ENCODE data around the gene ATL3. TPM values are rescaled to one million over a fixed set of nuclear protein-coding genes. Genes with fewer than 3 reads are reported as not detected.
"Not testable (repeated sequence)": the region's sequence is repeated elsewhere in the genome, so short reads cannot be mapped to it uniquely, and the experiment has no call there.

ATL3 gene
- total RNA-seq, 5 donors from 2014 or later (not counting 1 experiment from before 2014, with no cell fraction given): 27.4 to 43.7 (median 37.6) TPM

GRCh38 chr11:63619967-63620366, 51.2 kb downstream of the ATL3 start:
- 96% methylated on average over 3 of the region's 6 CpGs for WGBS (ENCODE audit: insufficient coverage)
- no peaks in the 10 kb centered on the region for H3K36me3 ChIP-seq (ENCODE audit: control insufficient read depth in 2 of 2, extremely low read depth in 1 of 2, insufficient read depth in 1 of 2, low read length in 1 of 2)
- H3K27ac ChIP-seq (ENCODE audit: low read length): no peak overlapping the region
- Mint-ChIP-seq H3K36me3 (no peaks in the 10 kb centered on the region), H3K9me3 (no peaks in the 10 kb centered on the region), H3K27me3 (no peaks in the 10 kb centered on the region), H3K27ac (no peak overlapping the region), H3K4me3 (no peak overlapping the region), H3K4me1 (peaks cover 4 to 12% (median 8%) of the 10 kb centered on the region in 3 donors)
- H3K27me3 ChIP-seq (replicated peaks in 1 of 2; ENCODE audit: control insufficient read depth in 2 of 2, extremely low read depth in 1 of 2, insufficient read depth in 2 of 2, low read length in 1 of 2): no peaks in the 10 kb centered on the region
- no peaks in the 10 kb centered on the region for H3K9me3 ChIP-seq
- ChIA-PET CTCF (no interaction called here), POLR2A (no interaction called here)
- ATAC-seq (replicated peaks in 1 of 4): no peak
- peaks cover 0 to 3% of the 10 kb centered on the region in 2 experiments for H3K4me1 ChIP-seq (ENCODE audit: control insufficient read depth in 1 of 2, extremely low read depth in 1 of 2, insufficient read depth in 2 of 2, low read length in 2 of 2)
- DNase-seq: no peak
- H3K4me3 ChIP-seq (ENCODE audit: control insufficient read depth in 1 of 2, extremely low read depth in 1 of 2, low read length in 1 of 2): no peak overlapping the region

GRCh38 chr11:63617686-63618085, 53.5 kb downstream of the ATL3 start:
- H3K4me1 Mint-ChIP-seq: peaks cover 10 to 17% (median 12%) of the 10 kb centered on the region in 3 donors
- DNase-seq; H3K4me3 ChIP-seq (ENCODE audit: control insufficient read depth in 1 of 2, extremely low read depth in 1 of 2, low read length in 1 of 2); H3K27ac ChIP-seq (ENCODE audit: low read length); H3K9me3 Mint-ChIP-seq; ATAC-seq (replicated peaks in 1 of 4); H3K27me3 ChIP-seq (replicated peaks in 1 of 2; ENCODE audit: control insufficient read depth in 2 of 2, extremely low read depth in 1 of 2, insufficient read depth in 2 of 2, low read length in 1 of 2); H3K9me3 ChIP-seq; H3K36me3 Mint-ChIP-seq; H3K36me3 ChIP-seq (ENCODE audit: control insufficient read depth in 2 of 2, extremely low read depth in 1 of 2, insufficient read depth in 1 of 2, low read length in 1 of 2); POLR2A ChIA-PET; H3K27ac Mint-ChIP-seq; H3K4me3 Mint-ChIP-seq; H3K27me3 Mint-ChIP-seq: not testable (repeated sequence)
- CTCF ChIA-PET: interaction anchor here in 1 of 2 donors (1.0 kb wide), 1 partner anchor 22 kb away, joined by 4 read pairs; no protein-coding TSS in a partner anchor
- 100% methylated on average over 2 of the region's 5 CpGs for WGBS (ENCODE audit: insufficient coverage)
- H3K4me1 ChIP-seq (ENCODE audit: control insufficient read depth in 1 of 2, extremely low read depth in 1 of 2, insufficient read depth in 2 of 2, low read length in 2 of 2): peaks cover 0 to 18% of the 10 kb centered on the region in 2 experiments

- H3K4me1 ChIP-seq (ENCODE audit: control insufficient read depth in 1 of 2, extremely low read depth in 1 of 2, insufficient read depth in 2 of 2, low read length in 2 of 2): peaks cover 0 to 18% of the 10 kb centered on the region in 2 experiments
- 100% methylated on average over 2 of the region's 3 CpGs for WGBS (ENCODE audit: insufficient coverage)
- peaks cover 0 to 5% of the 10 kb centered on the region in 2 experiments for H3K27me3 ChIP-seq (replicated peaks in 1 of 2; ENCODE audit: control insufficient read depth in 2 of 2, extremely low read depth in 1 of 2, insufficient read depth in 2 of 2, low read length in 1 of 2)
- Mint-ChIP-seq H3K9me3 (no peaks in the 10 kb centered on the region), H3K36me3 (no peaks in the 10 kb centered on the region), H3K27me3 (no peaks in the 10 kb centered on the region), H3K27ac (no peak overlapping the region), H3K4me1 (peaks cover 11 to 18% (median 14%) of the 10 kb centered on the region in 3 donors), H3K4me3 (no peak overlapping the region)
- no peak overlapping the region for H3K27ac ChIP-seq (ENCODE audit: low read length)
- ChIA-PET POLR2A (no interaction called here), CTCF (no interaction called here)
- H3K4me3 ChIP-seq (ENCODE audit: control insufficient read depth in 1 of 2, extremely low read depth in 1 of 2, low read length in 1 of 2): no peak overlapping the region
- ATAC-seq (replicated peaks in 1 of 4) (no peak), DNase-seq (no peak)
- H3K9me3 ChIP-seq: no peaks in the 10 kb centered on the region
- H3K36me3 ChIP-seq (ENCODE audit: control insufficient read depth in 2 of 2, extremely low read depth in 1 of 2, insufficient read depth in 1 of 2, low read length in 1 of 2): no peaks in the 10 kb centered on the region
Measured at GRCh38 chr11:63616953-63617352, 54.2 kb downstream of the ATL3 start.

GRCh38 chr11:63614136-63614671, 57.0 kb downstream of the ATL3 start, which contains the start of gene PLAAT3:
Gene PLAAT3, minus strand, starts transcription at chr11:63614433. Its CDS starts 419 bp downstream, at chr11:63614014.
- POLR2A ChIA-PET: no interaction called here
- peak in 23 of 35 experiments; percentile 5 to 39 (median 18) for DNase-seq
- Histone ChIP-seq H3K27me3 (replicated peaks in 1 of 2; ENCODE audit: control insufficient read depth in 2 of 2, extremely low read depth in 1 of 2, insufficient read depth in 2 of 2, low read length in 1 of 2) (peaks cover 0 to 5% of the 10 kb centered on the region in 2 experiments), H3K4me1 (ENCODE audit: control insufficient read depth in 1 of 2, extremely low read depth in 1 of 2, insufficient read depth in 2 of 2, low read length in 2 of 2) (peaks cover 0 to 15% of the 10 kb centered on the region in 2 experiments), H3K27ac (ENCODE audit: low read length) (peak within 1 kb of the TSS; percentile 57), H3K36me3 (ENCODE audit: control insufficient read depth in 2 of 2, extremely low read depth in 1 of 2, insufficient read depth in 1 of 2, low read length in 1 of 2) (no peaks in the 10 kb centered on the region), H3K4me3 (ENCODE audit: control insufficient read depth in 1 of 2, extremely low read depth in 1 of 2, low read length in 1 of 2) (peak within 1 kb of the TSS; percentile 77 to 91), H3K9me3 (no peaks in the 10 kb centered on the region)
- under 1% methylated on average over 44 of the region's 53 CpGs for WGBS (ENCODE audit: insufficient coverage)
- Mint-ChIP-seq H3K4me1 (peaks cover 19 to 22% (median 21%) of the 10 kb centered on the region in 3 donors), H3K4me3 (peak within 1 kb of the TSS; percentile 79 to 85 (median 83)), H3K27me3 (no peaks in the 10 kb centered on the region), H3K9me3 (no peaks in the 10 kb centered on the region), H3K27ac (peak within 1 kb of the TSS; percentile 27 to 68), H3K36me3 (no peaks in the 10 kb centered on the region)
- CTCF ChIA-PET: no interaction called here
- peak; percentile 61 to 71 (median 70) for ATAC-seq (replicated peaks in 1 of 4)

- POLR2A ChIA-PET: no interaction called here
- no peaks in the 10 kb centered on the region for H3K9me3 ChIP-seq
- CTCF ChIA-PET: no interaction called here
- ATAC-seq (replicated peaks in 1 of 4): peak; percentile 77 to 84 (median 80)
- DNase-seq: peak; percentile 26 to 62 (median 42)
- no peaks in the 10 kb centered on the region for H3K9me3 Mint-ChIP-seq
- peaks cover 21 to 23% (median 21%) of the 10 kb centered on the region in 3 donors for H3K4me1 Mint-ChIP-seq
- peak overlapping the region; percentile 57 for H3K27ac ChIP-seq (ENCODE audit: low read length)
- H3K36me3 ChIP-seq (ENCODE audit: control insufficient read depth in 2 of 2, extremely low read depth in 1 of 2, insufficient read depth in 1 of 2, low read length in 1 of 2): no peaks in the 10 kb centered on the region
- H3K27me3 ChIP-seq (replicated peaks in 1 of 2; ENCODE audit: control insufficient read depth in 2 of 2, extremely low read depth in 1 of 2, insufficient read depth in 2 of 2, low read length in 1 of 2): peaks cover 0 to 5% of the 10 kb centered on the region in 2 experiments
- peak overlapping the region; percentile 77 to 91 for H3K4me3 ChIP-seq (ENCODE audit: control insufficient read depth in 1 of 2, extremely low read depth in 1 of 2, low read length in 1 of 2)
- H3K4me3 Mint-ChIP-seq: peak overlapping the region; percentile 79 to 85 (median 83)
- WGBS (ENCODE audit: insufficient coverage): 3% methylated on average over 39 of the region's 45 CpGs
- H3K36me3 Mint-ChIP-seq: no peaks in the 10 kb centered on the region
- peaks cover 0 to 15% of the 10 kb centered on the region in 2 experiments for H3K4me1 ChIP-seq (ENCODE audit: control insufficient read depth in 1 of 2, extremely low read depth in 1 of 2, insufficient read depth in 2 of 2, low read length in 2 of 2)
- H3K27me3 Mint-ChIP-seq: no peaks in the 10 kb centered on the region
- peak overlapping the region; percentile 27 to 68 for H3K27ac Mint-ChIP-seq
Measured at GRCh38 chr11:63613517-63614135, 57.5 kb downstream of the ATL3 start.

GRCh38 chr11:63612181-63612580, 59.0 kb downstream of the ATL3 start:
- CTCF ChIA-PET: interaction anchor here in 1 of 2 donors (0.7 kb wide), 1 partner anchor 76 kb away, joined by 3 read pairs; the partner anchor contains the start of gene PLAAT4
- no peaks in the 10 kb centered on the region for H3K9me3 Mint-ChIP-seq
- no peaks in the 10 kb centered on the region for H3K9me3 ChIP-seq
- ATAC-seq (replicated peaks in 1 of 4): no peak
- H3K4me1 Mint-ChIP-seq: peaks cover 21 to 23% (median 23%) of the 10 kb centered on the region in 3 donors
- peaks cover 0 to 15% of the 10 kb centered on the region in 2 experiments for H3K4me1 ChIP-seq (ENCODE audit: control insufficient read depth in 1 of 2, extremely low read depth in 1 of 2, insufficient read depth in 2 of 2, low read length in 2 of 2)
- no peak overlapping the region for H3K4me3 Mint-ChIP-seq
- no peaks in the 10 kb centered on the region for H3K27me3 Mint-ChIP-seq
- no peak for DNase-seq
- POLR2A ChIA-PET: no interaction called here
- H3K36me3 ChIP-seq (ENCODE audit: control insufficient read depth in 2 of 2, extremely low read depth in 1 of 2, insufficient read depth in 1 of 2, low read length in 1 of 2): no peaks in the 10 kb centered on the region
- H3K27me3 ChIP-seq (replicated peaks in 1 of 2; ENCODE audit: control insufficient read depth in 2 of 2, extremely low read depth in 1 of 2, insufficient read depth in 2 of 2, low read length in 1 of 2): peaks cover 0 to 5% of the 10 kb centered on the region in 2 experiments
- H3K27ac ChIP-seq (ENCODE audit: low read length): no peak overlapping the region
- no peak overlapping the region for H3K27ac Mint-ChIP-seq
- no peaks in the 10 kb centered on the region for H3K36me3 Mint-ChIP-seq
- no peak overlapping the region for H3K4me3 ChIP-seq (ENCODE audit: control insufficient read depth in 1 of 2, extremely low read depth in 1 of 2, low read length in 1 of 2)
